ENCODE measurements around the gene SF3B6. TPM values are rescaled to one million over a fixed set of nuclear protein-coding genes. Genes with fewer than 3 reads are reported as not detected.

The SF3B6 gene
- total RNA-seq, 1 experiment from 2014 or later: 132 TPM

GRCh38 chr2:24111407-24111901, 35.3 kb upstream of the SF3B6 start:
- Histone ChIP-seq H3K4me1 (ENCODE audit: insufficient read depth, low read length) (no peaks in the 10 kb centered on the region), H3K79me1 (ENCODE audit: insufficient read depth, low read depth, low read length, poor library complexity, severe bottlenecking) (no peaks in the 10 kb centered on the region), H3K79me2 (ENCODE audit: insufficient read depth, low read length) (no peaks in the 10 kb centered on the region), H3K27ac (ENCODE audit: insufficient read length, low read depth, low read length) (no peak overlapping the region), H3K27me3 (ENCODE audit: insufficient read depth, low read length) (no peaks in the 10 kb centered on the region), H2AK5ac (ENCODE audit: insufficient read length, low read length) (no peak overlapping the region), H3T11ph (ENCODE audit: low read length) (no peak overlapping the region), H3K56ac (ENCODE audit: insufficient read length, low read depth, low read length) (no peak overlapping the region), H3K14ac (ENCODE audit: insufficient read depth, low read length) (no peak overlapping the region), H3K4me2 (ENCODE audit: insufficient read depth, insufficient read length, low read length) (no peak overlapping the region), H2BK120ac (ENCODE audit: low read depth, low read length, poor library complexity, severe bottlenecking) (no peak overlapping the region), H2BK5ac (ENCODE audit: insufficient read length, low read length) (no peak overlapping the region), H2BK12ac (ENCODE audit: insufficient read length, low read depth, low read length) (no peak overlapping the region), H2BK20ac (ENCODE audit: low read depth, low read length, poor library complexity, severe bottlenecking) (no peak overlapping the region), H2AFZ (ENCODE audit: low read length) (no peak overlapping the region), H4K91ac (ENCODE audit: insufficient read length, low read depth, low read length) (no peak overlapping the region), H3K23ac (ENCODE audit: insufficient read length, low read depth, low read length) (no peak overlapping the region), H3K4ac (ENCODE audit: low read depth, low read length) (no peak overlapping the region), H4K8ac (replicated peaks; ENCODE audit: insufficient read length, low read depth, low read length) (no peak overlapping the region), H2BK15ac (ENCODE audit: low read depth, low read length) (no peak overlapping the region), H4K20me1 (ENCODE audit: control insufficient read depth, insufficient read depth, insufficient read length) (no peaks in the 10 kb centered on the region), H4K5ac (ENCODE audit: insufficient read length, low read depth, low read length) (no peak overlapping the region), H3K9me3 (ENCODE audit: control insufficient read depth, low read depth, low read length) (peaks cover 7% of the 10 kb centered on the region), H3K9ac (ENCODE audit: extremely low read depth, insufficient read length, low read length) (no peak overlapping the region), H3K18ac (ENCODE audit: insufficient read length, low read depth, low read length) (no peak overlapping the region), H3K23me2 (ENCODE audit: insufficient read length, low read depth, low read length, poor library complexity, severe bottlenecking) (no peaks in the 10 kb centered on the region)
- Mint-ChIP-seq H3K27ac (no peak overlapping the region; a peak in 1 of 7 replicates), H3K36me3 (ENCODE audit: insufficient read depth in 1 of 3, low read depth in 3 of 3) (peaks cover 0 to 13% (median 12%) of the 10 kb centered on the region in 3 experiments; a peak in 4 of 7 replicates), H3K4me3 (no peak overlapping the region), H3K4me1 (no peaks in the 10 kb centered on the region), H3K9me3 (peaks cover 20 to 22% of the 10 kb centered on the region in 2 experiments; a peak in 4 of 5 replicates), H3K27me3 (ENCODE audit: low read depth) (no peaks in the 10 kb centered on the region; the same call in none of the 2 replicates)
- no CpG with 5 or more reads among the region's 2 CpGs for WGBS (ENCODE audit: extremely low coverage, insufficient read length, low lambda C conversion rate)
- TF ChIP-seq, protein P1, sequence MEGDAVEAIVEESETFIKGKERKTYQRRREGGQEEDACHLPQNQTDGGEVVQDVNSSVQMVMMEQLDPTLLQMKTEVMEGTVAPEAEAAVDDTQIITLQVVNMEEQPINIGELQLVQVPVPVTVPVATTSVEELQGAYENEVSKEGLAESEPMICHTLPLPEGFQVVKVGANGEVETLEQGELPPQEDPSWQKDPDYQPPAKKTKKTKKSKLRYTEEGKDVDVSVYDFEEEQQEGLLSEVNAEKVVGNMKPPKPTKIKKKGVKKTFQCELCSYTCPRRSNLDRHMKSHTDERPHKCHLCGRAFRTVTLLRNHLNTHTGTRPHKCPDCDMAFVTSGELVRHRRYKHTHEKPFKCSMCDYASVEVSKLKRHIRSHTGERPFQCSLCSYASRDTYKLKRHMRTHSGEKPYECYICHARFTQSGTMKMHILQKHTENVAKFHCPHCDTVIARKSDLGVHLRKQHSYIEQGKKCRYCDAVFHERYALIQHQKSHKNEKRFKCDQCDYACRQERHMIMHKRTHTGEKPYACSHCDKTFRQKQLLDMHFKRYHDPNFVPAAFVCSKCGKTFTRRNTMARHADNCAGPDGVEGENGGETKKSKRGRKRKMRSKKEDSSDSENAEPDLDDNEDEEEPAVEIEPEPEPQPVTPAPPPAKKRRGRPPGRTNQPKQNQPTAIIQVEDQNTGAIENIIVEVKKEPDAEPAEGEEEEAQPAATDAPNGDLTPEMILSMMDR (conservative IDR thresholded peaks at IDR 0.05): no peak
- no peak for DNase-seq
